Astrocyte (in vitro differentiated cells and primary cell): ENCODE data around the gene NUBPL.

Experiments
- CTCF ChIP-seq: IDR thresholded peaks from 2 replicates; pipeline ENCODE4 v1.5.1; 2011; ENCODE audit warnings: low read depth, mild to moderate bottlenecking, inconsistent platforms, low read length, moderate library complexity; ENCODE audit not compliant: insufficient read depth
- EZH2 ChIP-seq: IDR thresholded peaks from 2 replicates; pipeline ENCODE4 v1.6.1; 2012; ENCODE audit warnings: mild to moderate bottlenecking, low read length, inconsistent platforms; ENCODE audit not compliant: insufficient read depth

DNA sequence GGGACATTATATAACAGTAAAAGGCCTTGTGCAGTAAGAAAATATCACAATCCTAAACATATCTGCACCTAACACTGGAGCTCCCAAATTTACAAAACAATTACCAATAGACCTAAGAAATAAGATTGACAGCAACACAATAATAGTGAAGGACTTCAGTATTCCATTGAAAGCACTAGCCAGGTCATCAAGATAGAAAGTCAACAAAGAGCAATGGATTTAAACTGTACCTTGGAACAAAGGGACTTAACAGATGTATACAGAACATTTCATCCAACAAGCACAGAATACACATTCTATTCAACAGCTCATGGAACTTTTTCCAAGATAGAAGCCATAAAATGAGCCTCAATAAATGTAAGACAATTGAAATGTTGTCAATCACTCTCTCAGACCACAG is 306.4 kb downstream of the NUBPL start:
- TF ChIP-seq CTCF = no peak
- TF ChIP-seq EZH2 = no peak
